SK-MEL-5 (cell line): ENCODE measurements around the gene TMEM239. TPM values are rescaled to one million over a fixed set of nuclear protein-coding genes. Genes with fewer than 3 reads are reported as not detected.

Experiments used
- DNase-seq: peaks from one replicate; pipeline ENCODE4 v3.0.0-alpha.2; 2016; ENCODE audit warnings: low read depth, low spot score
- in situ Hi-C: cut with HindIII; loops from 2 replicates; pipeline ENCODE4 v1.10.0; 2016; ENCODE audit warnings: low sequenced_read_pairs, high pct_unique_total_duplicates, low pct_unique_long_range_greater_than_20kb
- total RNA-seq: library from RNA; depleted of rRNA; stranded (reverse); fragments of >200 nt; shearing (Covaris generic); gene quantifications from 2 replicates; pipeline ENCODE4 v1.2.3, GENCODE V29; 2014; rRNA removed

Gene TMEM239
- total RNA-seq, 1 experiment from 2014 or later, result not detected

GRCh38 chr20:2866236-2866635, 50.1 kb downstream of the TMEM239 start:
- DNase-seq, result no peak
- in situ Hi-C loops, result no loop called here

- in situ Hi-C loops, result no loop called here
- no peak for DNase-seq
Measured at GRCh38 chr20:2867081-2867864, 51.1 kb downstream of the TMEM239 start.

Other genes starting within 250 kb of the TMEM239 start
- gene NOP56, start 163.7 kb upstream of the TMEM239 start, total RNA-seq, result 350 and 393 TPM in 2 replicates
- 224 and 240 TPM in 2 replicates for gene IDH3B, start 152.1 kb upstream of the TMEM239 start, total RNA-seq
- gene EBF4, start 123.6 kb upstream of the TMEM239 start, total RNA-seq, result 0.50 and 2.0 TPM in 2 replicates
- 0.48 and 0.98 TPM in 2 replicates for gene CPXM1, start 15.7 kb upstream of the TMEM239 start, total RNA-seq
- 0.88 TPM in 1 of 2 replicates, not detected in the other for gene C20orf141, start 1.4 kb upstream of the TMEM239 start, total RNA-seq
- gene PCED1A, start 24.3 kb downstream of the TMEM239 start, total RNA-seq, result 17.2 and 22.6 TPM in 2 replicates
- 39.0 and 39.7 TPM in 2 replicates for gene VPS16, start 24.4 kb downstream of the TMEM239 start, total RNA-seq
- gene PTPRA, start 57.1 kb downstream of the TMEM239 start, total RNA-seq, result 35.2 and 45.5 TPM in 2 replicates
- not detected in 2 replicates for gene GNRH2, start 227.3 kb downstream of the TMEM239 start, total RNA-seq
- 68.2 and 82.3 TPM in 2 replicates for gene MRPS26, start 229.7 kb downstream of the TMEM239 start, total RNA-seq